Subcutaneous preadipocyte (primary cell): ENCODE measurements around the gene ZDHHC21. TPM values are rescaled to one million over a fixed set of nuclear protein-coding genes. Genes with fewer than 3 reads are reported as not detected.

ENCODE experiments used
- total RNA-seq: library from RNA; depleted of rRNA; stranded (reverse); fragments of >200 nt; gene quantifications from 2 replicates; pipeline ENCODE4 v1.2.3, GENCODE V29; 2012

ZDHHC21 gene, protein sequence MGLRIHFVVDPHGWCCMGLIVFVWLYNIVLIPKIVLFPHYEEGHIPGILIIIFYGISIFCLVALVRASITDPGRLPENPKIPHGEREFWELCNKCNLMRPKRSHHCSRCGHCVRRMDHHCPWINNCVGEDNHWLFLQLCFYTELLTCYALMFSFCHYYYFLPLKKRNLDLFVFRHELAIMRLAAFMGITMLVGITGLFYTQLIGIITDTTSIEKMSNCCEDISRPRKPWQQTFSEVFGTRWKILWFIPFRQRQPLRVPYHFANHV
- 7.0 and 8.4 TPM in 2 replicates for total RNA-seq

GRCh38 chr9:14693251-14693861 lies at the start of gene ZDHHC21:
TSS of gene ZDHHC21 (minus strand) at chr9:14693432. CDS start at chr9:14674340, 19,092 bp downstream.

DNA sequence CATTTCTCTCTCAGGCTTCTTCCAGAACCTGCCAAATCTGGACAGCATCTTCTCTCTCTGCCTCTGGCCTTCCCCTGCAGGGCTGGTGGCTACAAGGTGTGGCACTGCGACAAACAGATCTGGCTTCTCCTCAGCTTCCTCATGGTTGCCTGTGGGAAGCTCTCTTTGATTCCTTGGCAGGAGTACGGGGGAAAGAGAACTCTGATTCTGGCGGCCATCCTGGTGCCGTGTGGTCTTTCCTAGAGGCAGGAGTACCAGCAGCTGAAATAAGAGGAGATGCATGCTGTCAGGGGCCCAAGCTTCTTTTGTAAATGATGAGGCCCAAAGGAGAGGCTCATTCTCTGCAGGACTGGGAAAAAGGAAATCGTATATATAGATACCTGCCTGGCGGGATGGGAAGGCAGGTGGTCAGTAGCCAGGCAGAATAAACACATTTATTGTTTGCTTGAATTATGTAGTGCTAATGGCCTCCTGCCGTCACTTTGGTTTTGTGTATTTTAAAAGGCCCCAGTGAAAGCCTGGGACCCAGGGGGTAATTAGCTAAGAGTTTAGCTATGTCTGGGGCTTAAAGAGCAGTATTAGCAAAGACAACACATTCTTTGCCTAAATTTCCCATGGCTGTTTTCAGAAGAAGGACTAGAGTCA lies 29.3 kb upstream of the ZDHHC21 start, which contains the start of gene CER1:
CER1 (minus strand) TSS at position 343 of the 645 bp plus-strand sequence; CDS start at position 282, 61 bp downstream.

Other genes starting within 250 kb of the ZDHHC21 start
- not detected in 2 replicates for gene CER1, start 29.3 kb upstream of the ZDHHC21 start, total RNA-seq
- gene FREM1, start 217.0 kb upstream of the ZDHHC21 start, total RNA-seq, result 0.37 and 0.39 TPM in 2 replicates